GM19395 (cell line): ENCODE results near the gene HNRNPR.
"Not testable (repeated sequence)": the region's sequence is repeated elsewhere in the genome, so short reads cannot be mapped to it uniquely, and the experiment has no call there.

Experiments
- ATAC-seq: cut with Tn5 transposase; IDR thresholded peaks from one replicate; pipeline ENCODE4 v1.9.1; 2021; ENCODE audit warnings: mild to moderate bottlenecking, moderate library complexity; ENCODE audit not compliant: unreplicated experiment

HNRNPR gene

DNA sequence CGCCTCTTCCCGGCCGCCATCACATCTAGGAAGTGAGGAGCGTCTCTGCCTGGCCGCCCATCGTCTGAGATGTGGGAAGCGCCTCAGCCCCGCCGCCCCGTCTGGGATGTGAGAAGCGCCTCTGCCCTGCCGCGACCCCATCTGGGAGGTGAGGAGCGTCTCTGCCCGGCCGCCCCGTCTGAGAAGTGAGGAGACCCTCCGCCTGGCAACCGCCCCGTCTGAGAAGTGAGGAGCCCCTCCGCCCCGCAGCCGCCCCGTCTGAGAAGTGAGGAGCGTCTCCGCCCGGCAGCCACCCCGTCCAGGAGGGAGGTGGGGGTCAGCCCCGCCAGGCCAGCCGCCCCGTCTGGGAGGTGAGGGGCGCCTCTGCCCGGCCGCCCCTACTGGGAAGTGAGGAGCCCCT, 86.7 kb downstream of the HNRNPR start:
- ATAC-seq: not testable (repeated sequence)
